Measurements from ENCODE around the gene KLF6.

The KLF6 gene

GRCh38 chr10:3763852-3764625, 21.0 kb downstream of the KLF6 start:
- in situ Hi-C loops (cut with MboI; ENCODE audit: low sequenced_read_pairs, unreplicated experiment) = no loop called here
- no peak for DNase-seq (ENCODE audit: low spot score)
- no peak for TF ChIP-seq CTCF (IDR thresholded peaks at IDR 0.05; ENCODE audit: borderline replicate concordance, control extremely low read depth, extremely low read depth, insufficient read depth, missing control alignments)

- in situ Hi-C loops (cut with MboI; ENCODE audit: low sequenced_read_pairs, unreplicated experiment) = no loop called here
- TF ChIP-seq CTCF (IDR thresholded peaks at IDR 0.05; ENCODE audit: borderline replicate concordance, control extremely low read depth, extremely low read depth, insufficient read depth, missing control alignments) = no peak
- no peak for DNase-seq (ENCODE audit: low spot score)
Measured at GRCh38 chr10:3763035-3763456, 22.0 kb downstream of the KLF6 start.

- in situ Hi-C loops (cut with MboI; ENCODE audit: low sequenced_read_pairs, unreplicated experiment) = no loop called here
- TF ChIP-seq CTCF (IDR thresholded peaks at IDR 0.05; ENCODE audit: borderline replicate concordance, control extremely low read depth, extremely low read depth, insufficient read depth, missing control alignments) = no peak
- DNase-seq (ENCODE audit: low spot score) = no peak
Measured at GRCh38 chr10:3762309-3762708, 22.7 kb downstream of the KLF6 start.

GRCh38 chr10:3761904-3762303, 23.1 kb downstream of the KLF6 start:
- no peak for DNase-seq (ENCODE audit: low spot score)
- in situ Hi-C loops (cut with MboI; ENCODE audit: low sequenced_read_pairs, unreplicated experiment) = no loop called here
- TF ChIP-seq CTCF (IDR thresholded peaks at IDR 0.05; ENCODE audit: borderline replicate concordance, control extremely low read depth, extremely low read depth, insufficient read depth, missing control alignments) = no peak

- in situ Hi-C loops (cut with MboI; ENCODE audit: low sequenced_read_pairs, unreplicated experiment) = no loop called here
- TF ChIP-seq CTCF (IDR thresholded peaks at IDR 0.05; ENCODE audit: borderline replicate concordance, control extremely low read depth, extremely low read depth, insufficient read depth, missing control alignments) = no peak
- peak; percentile 58 for DNase-seq (ENCODE audit: low spot score)
Measured at GRCh38 chr10:3761021-3761686, 23.9 kb downstream of the KLF6 start.

- in situ Hi-C loops (cut with MboI; ENCODE audit: low sequenced_read_pairs, unreplicated experiment) = no loop called here
- no peak for TF ChIP-seq CTCF (IDR thresholded peaks at IDR 0.05; ENCODE audit: borderline replicate concordance, control extremely low read depth, extremely low read depth, insufficient read depth, missing control alignments)
- no peak for DNase-seq (ENCODE audit: low spot score)
Measured at GRCh38 chr10:3760083-3760482, 24.9 kb downstream of the KLF6 start.
